Non-pigmented ciliary epithelial cell (primary cell): ENCODE results near the gene YAF2.

Source experiments
- DNase-seq: peaks from one replicate; pipeline ENCODE4 v3.0.0-alpha.2; 2010; ENCODE audit warnings: low read depth

YAF2 gene

DNA sequence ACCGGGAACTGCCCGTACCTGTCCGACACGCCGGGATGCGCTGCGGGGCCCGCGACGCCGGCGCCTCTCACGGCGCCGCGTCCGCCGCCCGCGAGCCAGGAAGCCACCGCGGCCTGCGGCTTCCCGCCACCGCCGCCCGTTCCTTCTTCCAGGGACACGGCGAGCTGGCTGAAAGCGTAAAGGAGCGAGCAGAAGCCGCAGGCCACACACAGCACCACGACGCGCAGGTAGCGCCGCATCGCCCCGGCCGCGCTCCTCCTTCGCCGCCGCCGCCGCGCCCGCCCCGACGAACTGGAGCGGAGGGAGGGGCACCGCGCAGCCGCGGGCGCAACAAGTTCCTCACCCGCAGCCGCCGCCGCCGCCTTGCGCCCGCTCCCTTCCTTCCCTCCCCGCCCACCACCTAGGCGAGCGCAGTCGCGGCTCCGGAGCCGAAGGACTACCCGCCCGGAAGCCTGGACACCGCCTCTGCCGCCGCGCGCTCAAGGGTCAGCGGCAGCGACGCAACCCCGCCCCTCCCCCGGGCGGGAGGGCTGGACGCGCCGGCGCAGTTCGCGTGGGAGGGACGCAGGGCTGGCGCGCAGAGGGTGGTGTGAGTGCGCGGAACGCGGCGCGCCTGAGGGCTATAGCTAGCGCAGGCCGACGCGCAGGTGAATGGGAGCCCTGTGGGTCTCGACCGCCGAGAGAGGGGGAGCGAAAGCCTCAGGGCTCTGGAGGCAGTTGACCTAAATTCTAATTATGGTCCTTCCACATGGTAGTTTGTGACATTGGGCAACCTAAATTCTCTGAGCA is 93.4 kb downstream of the YAF2 start, which contains the start of gene GXYLT1:
Gene GXYLT1 (minus strand): TSS at position 467 of the 789 bp plus-strand sequence. CDS start 228 bp downstream, at position 239.
- DNase-seq = peak; percentile 50

DNA sequence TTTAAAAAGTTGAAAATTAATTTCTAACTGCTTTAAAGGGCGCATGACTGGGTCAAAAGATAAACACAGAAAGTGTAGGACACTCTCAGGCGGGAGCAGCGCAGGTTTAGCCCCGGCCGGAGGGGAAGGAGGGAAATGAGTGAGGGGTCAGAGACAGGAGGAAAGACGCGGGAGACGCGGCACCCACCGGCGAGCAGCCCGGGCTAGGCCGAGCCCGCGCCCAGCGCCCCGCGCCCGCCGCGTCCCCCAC is 94.0 kb downstream of the YAF2 start:
- no peak for DNase-seq

DNA sequence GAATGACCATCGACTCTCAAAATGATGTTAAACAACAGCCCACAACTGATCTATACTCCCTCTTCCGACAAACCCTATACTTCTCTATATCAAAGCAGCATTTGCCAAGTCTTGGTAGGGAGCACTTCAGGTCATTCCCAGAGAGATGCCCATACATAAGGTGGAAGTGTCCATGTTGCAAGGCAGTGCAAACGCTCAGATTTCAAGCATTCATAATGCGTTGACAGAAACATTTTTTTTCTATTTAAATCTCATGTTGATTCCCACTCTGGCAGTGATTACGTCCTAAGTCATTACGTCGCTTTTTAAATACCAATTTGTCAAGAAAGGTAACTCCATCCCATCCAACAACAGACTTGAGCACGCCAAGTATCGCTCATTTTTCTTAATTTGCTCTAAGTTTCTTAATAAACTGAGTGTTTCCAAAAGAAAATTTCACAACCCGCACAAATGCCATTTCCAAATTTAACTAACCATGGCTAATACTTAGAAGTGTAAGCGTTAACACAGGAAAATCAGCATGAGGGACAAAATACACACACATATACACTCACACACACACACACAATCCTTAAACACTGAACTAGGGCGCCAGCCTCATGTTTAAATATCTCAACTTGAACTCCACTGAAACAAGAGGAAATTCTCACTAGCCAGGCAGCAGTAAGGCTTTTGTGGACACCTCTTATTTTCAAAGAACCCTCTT is 94.4 kb downstream of the YAF2 start:
- no peak for DNase-seq

DNA sequence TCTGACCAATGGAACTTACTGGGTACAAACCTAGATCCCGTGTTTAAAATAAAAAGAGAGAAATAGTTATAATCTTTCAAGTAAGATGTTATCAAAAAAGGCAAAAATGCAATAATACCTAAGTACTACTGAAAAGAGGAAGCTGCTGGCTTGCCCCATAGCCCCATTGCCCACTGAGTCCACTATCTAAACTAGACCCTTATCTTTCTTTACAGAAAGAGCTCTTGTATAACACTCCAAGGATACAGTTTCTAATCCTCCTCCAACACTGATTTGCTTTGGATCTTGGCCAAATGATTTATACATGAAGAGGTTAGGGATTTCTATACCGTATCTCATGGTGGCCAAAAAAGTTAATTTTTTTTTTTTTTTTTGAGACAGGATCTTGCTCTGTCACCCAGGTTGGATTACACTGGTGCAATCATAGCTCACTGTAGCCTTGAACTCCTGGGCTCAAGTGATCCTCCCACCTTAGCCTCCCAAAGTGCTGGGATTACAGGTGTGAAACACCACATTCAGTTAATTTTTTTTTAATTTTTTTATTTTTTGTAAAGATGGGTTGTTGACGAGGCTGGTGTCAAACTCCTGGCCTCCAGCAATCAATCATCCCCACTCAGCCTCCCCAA is 96.0 kb downstream of the YAF2 start:
- DNase-seq = no peak

DNA sequence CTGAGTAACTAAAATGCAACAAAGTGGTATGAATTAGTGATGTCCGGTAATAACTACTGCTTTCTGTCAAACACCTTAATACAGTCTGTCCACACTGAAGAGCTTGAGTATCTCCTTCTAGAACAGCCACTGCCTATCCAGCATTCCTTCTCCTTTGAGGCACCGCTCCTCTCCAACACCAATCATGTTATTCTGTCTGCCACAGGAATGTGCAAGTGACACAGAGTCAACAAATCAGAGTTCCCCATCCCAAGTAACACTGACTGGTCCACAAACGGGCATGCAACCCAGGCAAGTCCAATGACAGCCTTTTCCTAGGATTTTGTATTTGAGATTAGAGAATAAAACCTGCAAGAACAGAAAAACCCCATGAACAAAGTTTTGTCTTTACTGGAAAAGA is 97.1 kb downstream of the YAF2 start:
- no peak for DNase-seq

DNA sequence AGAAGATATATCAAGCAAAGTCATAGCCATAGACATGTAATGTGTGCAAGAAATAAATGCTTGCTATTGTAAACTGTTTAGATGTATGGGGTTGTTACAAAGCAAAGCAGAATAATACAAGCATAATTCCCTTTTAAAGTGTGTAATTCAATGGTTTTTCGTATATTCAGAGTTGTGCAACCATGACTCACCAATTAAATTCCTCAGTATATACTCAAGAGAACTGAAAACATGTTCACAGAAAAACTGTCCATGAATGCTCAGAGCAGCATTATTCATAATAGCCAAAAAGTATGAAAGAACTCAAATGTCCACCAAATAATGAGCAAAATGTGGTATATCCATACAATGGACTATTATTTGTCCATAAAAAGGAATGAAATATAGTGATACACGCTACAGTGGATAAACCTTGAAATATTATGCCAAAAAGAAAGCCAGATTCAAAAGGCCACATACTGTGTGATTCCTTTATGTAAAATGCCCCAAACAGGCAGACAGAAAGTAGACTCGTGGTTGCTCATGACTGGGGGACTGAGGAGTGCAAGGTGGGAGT is 102.7 kb downstream of the YAF2 start:
- DNase-seq = no peak

DNA sequence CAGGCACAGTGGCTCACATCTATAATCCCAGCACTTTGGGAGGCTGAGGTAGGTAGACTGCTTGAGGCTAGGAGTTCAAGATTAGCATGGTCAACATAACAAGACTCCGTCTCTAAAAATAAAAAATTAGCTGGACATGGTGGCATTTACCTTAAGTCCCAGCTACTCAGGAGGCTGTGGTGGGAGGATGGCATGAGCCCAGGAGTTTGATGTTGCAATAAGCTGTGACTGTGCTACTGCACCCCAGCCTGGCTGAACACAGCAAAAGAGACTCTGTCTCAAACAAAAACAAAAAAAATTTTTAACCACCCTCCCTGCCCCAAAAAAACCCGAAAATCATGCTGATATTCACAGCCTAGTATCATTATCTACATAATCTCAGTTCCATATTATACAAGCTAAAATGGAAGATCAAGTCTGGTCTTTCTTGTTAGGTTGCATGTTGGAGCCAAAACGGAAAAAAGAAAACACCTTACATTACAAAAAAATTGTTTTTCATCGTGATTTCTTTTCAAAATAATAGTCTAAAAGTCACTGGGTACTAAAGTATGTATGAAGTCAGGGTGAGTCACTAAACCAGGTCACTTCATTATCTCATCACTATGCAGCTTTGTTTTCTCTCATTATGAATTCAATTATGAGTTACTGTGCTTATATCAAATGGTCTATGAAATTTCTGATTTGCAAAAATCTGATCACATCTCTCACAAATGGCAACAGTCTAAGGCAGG is 107.2 kb downstream of the YAF2 start:
- DNase-seq = no peak

DNA sequence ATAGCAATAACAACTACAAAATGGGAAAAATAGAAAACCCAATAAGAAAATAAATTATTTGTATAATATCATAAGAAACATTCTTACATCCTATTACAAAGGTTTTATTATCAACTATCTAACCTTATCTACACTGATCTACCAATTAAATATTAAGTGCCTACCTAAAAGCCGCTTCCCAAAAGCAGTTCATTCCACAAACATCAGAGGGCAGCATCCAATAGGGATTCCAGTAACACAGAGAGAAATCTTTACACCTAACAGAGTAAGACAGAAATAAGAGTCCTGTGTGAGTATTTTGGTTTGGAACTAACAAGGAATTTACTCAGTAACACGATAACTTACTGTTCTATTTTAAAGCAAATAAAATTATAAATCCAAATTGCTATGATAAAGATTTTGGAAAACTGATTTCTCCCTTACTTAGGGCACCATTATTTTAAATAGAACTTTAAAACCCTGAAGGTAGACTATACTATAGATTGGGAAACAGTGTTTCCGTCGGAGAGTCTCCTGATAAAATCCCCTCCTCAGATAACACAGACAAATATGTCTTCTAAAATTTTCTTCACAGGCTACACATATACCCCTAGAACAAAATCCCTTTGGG is 108.3 kb downstream of the YAF2 start:
- no peak for DNase-seq

DNA sequence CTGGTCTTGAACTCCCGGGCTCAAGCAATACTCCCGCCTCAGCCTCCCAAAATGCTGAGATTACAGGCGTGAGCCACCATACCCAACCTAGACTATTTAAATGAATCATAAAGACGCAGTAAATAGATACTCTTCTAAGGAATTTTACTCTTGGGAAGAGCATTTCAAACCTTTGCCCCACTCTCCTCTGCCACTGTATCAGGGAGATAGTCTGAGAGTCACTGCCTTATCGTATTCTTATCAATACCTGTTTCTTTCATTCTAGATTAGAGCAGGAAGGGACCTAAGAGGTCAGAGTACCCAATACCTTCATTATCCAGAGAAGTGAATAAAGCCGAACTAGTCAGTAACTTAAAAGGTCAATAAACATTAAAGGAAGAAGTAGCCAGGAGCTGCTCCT is 109.2 kb downstream of the YAF2 start:
- no peak for DNase-seq

DNA sequence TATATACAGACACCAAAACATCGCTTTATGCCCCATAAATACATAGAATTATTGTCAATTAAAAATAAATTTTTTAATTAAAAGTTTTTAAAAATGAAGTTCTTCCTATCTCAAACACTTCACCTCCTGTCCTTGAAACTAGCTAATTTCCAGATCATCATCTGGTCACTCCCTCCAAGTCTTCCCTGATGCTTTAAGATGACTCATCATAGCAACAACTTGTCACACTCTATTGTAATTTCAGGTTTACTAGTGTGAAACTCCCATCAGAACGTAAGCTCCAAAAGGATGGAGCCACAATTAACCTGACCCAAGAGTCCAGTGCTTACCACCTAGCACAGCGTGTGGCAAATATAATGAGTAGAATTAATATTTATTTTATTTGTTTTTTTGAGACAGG is 109.7 kb downstream of the YAF2 start:
- no peak for DNase-seq

DNA sequence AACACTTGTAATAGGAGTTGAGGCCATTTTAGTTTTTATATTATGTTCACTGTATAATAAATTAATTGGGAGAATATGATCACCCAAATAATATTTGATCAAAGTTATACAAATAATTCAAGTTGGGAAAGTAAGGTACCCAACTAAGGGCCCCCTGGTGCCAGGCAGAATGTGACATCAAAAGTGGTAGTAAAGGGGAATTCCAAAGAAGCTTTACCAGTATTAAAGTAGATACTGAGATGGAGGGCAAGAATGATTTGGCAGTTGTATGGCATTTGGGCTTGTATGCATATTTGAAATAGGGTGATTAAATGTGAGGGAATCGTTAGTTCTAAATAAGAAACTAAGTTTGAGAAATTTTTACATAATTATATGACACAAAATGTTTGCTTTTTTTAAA is 111.1 kb downstream of the YAF2 start:
- no peak for DNase-seq

DNA sequence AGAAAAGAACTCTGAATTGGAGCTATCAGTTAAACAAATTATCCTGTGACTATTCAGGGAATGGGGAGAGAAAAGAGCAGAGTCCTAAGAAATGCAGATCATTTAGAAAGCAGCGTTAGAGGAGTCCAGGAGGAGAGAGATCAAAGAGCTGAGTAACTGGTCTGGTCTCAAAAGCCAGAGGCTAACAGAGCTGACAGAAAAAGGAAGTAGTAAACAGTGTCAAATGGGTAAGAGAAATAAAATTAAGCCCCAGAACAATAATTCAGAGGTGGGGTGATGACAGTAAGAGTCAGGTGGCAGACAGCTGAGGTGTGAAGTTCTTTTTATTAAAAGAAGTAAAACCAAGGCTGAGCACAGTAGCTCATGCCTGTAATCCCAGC is 112.7 kb downstream of the YAF2 start:
- no peak for DNase-seq

DNA sequence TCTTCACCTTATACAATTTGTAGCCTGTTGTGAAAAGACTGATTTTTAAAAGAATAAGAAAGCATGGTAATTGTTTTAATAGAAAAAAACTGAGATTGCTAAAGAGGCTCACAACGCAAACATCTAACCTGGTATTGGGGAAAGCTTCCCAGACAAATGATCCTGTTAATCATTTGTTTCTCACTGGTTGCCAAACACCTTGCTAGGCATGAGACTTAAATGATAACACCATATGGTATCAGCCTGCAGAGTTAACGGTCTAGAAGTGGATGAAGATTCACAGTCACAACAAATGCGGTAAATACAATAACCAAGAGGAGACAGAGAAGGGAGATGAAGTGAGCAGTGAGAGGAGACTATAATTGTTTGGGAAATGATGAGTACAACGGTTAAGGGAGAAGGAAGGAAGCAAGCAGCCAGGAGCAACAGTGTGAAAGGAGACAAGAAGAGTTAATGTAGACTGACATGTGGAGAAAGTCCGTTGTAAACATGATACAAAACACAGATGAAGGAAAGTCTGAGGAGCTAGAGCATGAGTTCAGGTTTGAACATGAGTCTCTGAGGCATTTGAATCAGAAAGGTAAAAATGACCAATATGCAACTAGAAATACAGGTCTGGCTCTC is 113.2 kb downstream of the YAF2 start:
- no peak for DNase-seq

DNA sequence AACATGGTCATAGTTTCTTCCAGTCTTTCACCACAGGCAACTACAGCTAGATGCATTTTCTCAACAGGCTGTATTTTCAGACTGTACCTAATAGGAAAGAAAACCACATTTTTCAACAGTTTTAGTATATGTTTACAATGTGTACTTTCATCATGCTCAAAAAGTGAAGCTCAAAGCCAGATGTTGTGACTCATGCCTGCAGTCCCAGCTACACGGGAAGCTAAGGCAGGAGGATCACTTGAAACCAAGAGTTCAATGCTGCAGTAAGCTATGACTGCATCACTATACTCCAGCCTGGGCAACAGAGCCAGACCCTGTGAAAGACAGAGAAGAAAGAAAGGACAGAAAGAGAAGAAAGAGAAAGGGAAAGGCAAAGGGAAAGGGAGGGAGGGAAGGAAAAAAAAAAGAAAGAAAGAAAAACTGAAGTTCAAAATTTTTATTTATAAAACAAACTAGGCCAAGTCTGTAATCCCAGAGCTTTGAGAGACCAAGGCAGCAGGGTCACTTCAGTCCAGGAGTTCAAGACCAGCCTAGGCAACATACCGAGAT is 118.9 kb downstream of the YAF2 start:
- peak; percentile 73 for DNase-seq

DNA sequence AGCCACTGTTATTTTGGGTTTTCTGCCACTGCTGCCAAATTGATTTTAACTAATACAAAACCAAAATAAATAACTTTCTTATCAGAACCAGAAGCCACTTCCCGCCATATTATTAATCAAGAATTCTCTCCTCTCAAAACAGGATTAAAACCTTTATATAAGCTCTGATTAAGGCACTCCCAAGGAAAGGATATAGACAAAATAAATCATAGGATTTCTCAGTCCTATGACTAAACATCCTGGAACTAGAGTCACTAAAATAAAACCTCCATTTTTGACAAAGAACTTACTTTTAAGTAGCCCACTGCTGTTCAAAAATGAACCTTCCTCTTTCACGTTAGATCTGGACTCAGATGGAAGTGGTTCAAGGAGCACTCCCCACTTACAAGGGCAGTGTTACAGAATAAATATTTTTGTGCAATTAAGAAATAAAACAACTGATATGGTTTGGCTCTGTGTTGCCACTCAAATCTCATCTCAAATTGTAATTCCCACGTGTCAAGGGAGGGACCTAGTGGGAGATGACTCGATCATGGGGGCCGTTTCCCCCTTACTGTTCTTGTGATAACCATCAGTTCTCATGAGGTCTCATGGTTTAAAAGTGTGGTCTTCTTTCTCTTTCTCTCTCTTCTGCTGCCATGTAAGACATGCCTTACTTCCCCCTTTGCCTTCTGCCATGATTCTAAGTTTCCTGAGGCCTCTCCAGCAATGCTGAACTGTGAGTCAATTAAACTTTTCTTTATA is 119.7 kb downstream of the YAF2 start:
- no peak for DNase-seq

DNA sequence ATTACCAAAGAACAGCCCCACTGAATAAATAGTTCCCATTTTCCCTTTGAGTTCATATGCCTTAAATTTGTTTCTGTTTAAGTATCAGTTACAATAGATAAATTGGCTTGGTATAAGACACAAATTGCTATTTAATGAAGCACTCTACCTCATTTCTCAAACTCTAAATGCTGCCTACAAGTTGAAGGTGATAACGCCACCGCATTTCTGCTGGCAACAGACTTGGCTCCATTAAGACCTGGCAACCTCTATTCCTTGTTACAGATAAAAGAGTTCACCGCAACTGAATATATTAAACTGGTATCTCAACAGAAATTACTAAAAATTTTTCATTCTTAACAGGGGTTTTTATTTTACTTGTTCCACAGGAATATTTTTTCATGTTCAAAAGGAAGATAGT is 129.0 kb downstream of the YAF2 start:
- no peak for DNase-seq
